GM12892 (cell line): ENCODE results near the gene ABCA3.

Experiments used
- POLR2A ChIP-seq: IDR thresholded peaks from 2 replicates; pipeline ENCODE4 v1.6.1; 2011; ENCODE audit warnings: low read depth, low read length, control low read depth
- POLR2AphosphoS5 ChIP-seq: IDR thresholded peaks from 2 replicates; pipeline ENCODE4 v1.6.1; 2011; ENCODE audit warnings: low read depth, low read length, control low read depth
- TAF1 ChIP-seq: IDR thresholded peaks from 2 replicates; pipeline ENCODE4 v1.6.1; 2011; ENCODE audit warnings: low read depth, mild to moderate bottlenecking, control low read depth, low read length, borderline replicate concordance

- TF ChIP-seq POLR2A (no peak), TAF1 (no peak), POLR2AphosphoS5 (no peak)
Measured at GRCh38 chr16:2231016-2231931, 109.3 kb downstream of the ABCA3 start.
